22Rv1 (cell line): ENCODE data around the gene C10orf62.
A peak's percentile ranks its signal among the peaks of the same experiment; 100 is the strongest.
"Not testable (repeated sequence)": the region's sequence is repeated elsewhere in the genome, so short reads cannot be mapped to it uniquely, and the experiment has no call there.

Source experiments
- H3K27ac ChIP-seq: fragments of 450-650 bp; 2 replicates; pipeline ENCODE4 v1.5.1; 2017
- CTCF ChIP-seq: fragments of 450-650 bp; IDR thresholded peaks from 2 replicates; pipeline ENCODE4 v1.5.1; 2017; ENCODE audit warnings: mild to moderate bottlenecking
- ZFX ChIP-seq: fragments of 450-650 bp; IDR thresholded peaks from 2 replicates; pipeline ENCODE4 v1.6.1; 2017; ENCODE audit warnings: antibody characterized with exemption, borderline replicate concordance

Gene C10orf62

GRCh38 chr10:97547962-97548361 is 41.6 kb upstream of the C10orf62 start:
- TF ChIP-seq ZFX: no peak
- TF ChIP-seq CTCF: no peak
- no peak overlapping the region for H3K27ac ChIP-seq

GRCh38 chr10:97548828-97549455 is 40.6 kb upstream of the C10orf62 start:
- TF ChIP-seq ZFX: no peak
- TF ChIP-seq CTCF: no peak
- no peak overlapping the region for H3K27ac ChIP-seq

GRCh38 chr10:97549587-97550322 is 39.8 kb upstream of the C10orf62 start:
- H3K27ac ChIP-seq: no peak overlapping the region

GRCh38 chr10:97550336-97551149 is 39.0 kb upstream of the C10orf62 start:
- TF ChIP-seq CTCF: no peak
- TF ChIP-seq ZFX: no peak
- H3K27ac ChIP-seq: no peak overlapping the region

More at GRCh38 chr10:97549587-97550322, 39.8 kb upstream of the C10orf62 start:
- no peak for TF ChIP-seq CTCF
- TF ChIP-seq ZFX: no peak

- no peak for TF ChIP-seq CTCF
- no peak for TF ChIP-seq ZFX
- H3K27ac ChIP-seq: no peak overlapping the region
These were observed 38.2 kb upstream of the C10orf62 start for GRCh38 chr10:97551271-97551670.

GRCh38 chr10:97553575-97554031 is 35.9 kb upstream of the C10orf62 start:
- no peak overlapping the region for H3K27ac ChIP-seq
- TF ChIP-seq ZFX (no peak), CTCF (peak; percentile 96)

- not testable (repeated sequence) for H3K27ac ChIP-seq
These were observed 35.2 kb upstream of the C10orf62 start for GRCh38 chr10:97554336-97554735.

GRCh38 chr10:97555541-97555940 is 34.0 kb upstream of the C10orf62 start:
- H3K27ac ChIP-seq: not testable (repeated sequence)

- H3K27ac ChIP-seq: not testable (repeated sequence)
These were observed 28.7 kb upstream of the C10orf62 start for GRCh38 chr10:97560731-97561381.

GRCh38 chr10:97561386-97562077 is 28.0 kb upstream of the C10orf62 start:
- H3K27ac ChIP-seq: not testable (repeated sequence)

- H3K27ac ChIP-seq: not testable (repeated sequence)
These were observed 27.2 kb upstream of the C10orf62 start for GRCh38 chr10:97562329-97562728.
